ENCODE results near the gene SORL1.

DNA sequence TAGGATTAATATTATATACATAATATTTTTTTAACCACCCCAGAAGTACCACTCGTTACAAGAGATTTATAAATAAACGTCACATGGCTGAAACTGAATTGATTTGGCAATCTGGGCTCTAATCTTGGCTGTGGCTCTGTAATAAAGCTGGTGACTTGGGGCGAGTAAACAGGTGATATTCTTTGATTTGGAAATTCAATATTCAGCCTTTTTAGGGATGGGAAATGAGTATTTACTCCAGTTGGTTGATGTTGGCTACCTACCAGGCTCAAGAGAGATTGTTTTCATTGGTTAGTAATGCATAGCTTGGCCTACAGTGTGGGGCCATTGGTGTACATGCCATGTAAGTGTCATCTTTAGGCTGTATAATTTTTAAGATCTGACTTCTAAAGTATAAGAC, 118.3 kb downstream of the SORL1 start:
- no peak for TF ChIP-seq POLR2A (IDR thresholded peaks at IDR 0.05; ENCODE audit: low read depth, low read length)
- no peak for TF ChIP-seq POLR2AphosphoS5 (IDR thresholded peaks at IDR 0.05; ENCODE audit: low read depth, low read length)
